ENCODE results near the gene CAT.

- TF ChIP-seq, protein P1, sequence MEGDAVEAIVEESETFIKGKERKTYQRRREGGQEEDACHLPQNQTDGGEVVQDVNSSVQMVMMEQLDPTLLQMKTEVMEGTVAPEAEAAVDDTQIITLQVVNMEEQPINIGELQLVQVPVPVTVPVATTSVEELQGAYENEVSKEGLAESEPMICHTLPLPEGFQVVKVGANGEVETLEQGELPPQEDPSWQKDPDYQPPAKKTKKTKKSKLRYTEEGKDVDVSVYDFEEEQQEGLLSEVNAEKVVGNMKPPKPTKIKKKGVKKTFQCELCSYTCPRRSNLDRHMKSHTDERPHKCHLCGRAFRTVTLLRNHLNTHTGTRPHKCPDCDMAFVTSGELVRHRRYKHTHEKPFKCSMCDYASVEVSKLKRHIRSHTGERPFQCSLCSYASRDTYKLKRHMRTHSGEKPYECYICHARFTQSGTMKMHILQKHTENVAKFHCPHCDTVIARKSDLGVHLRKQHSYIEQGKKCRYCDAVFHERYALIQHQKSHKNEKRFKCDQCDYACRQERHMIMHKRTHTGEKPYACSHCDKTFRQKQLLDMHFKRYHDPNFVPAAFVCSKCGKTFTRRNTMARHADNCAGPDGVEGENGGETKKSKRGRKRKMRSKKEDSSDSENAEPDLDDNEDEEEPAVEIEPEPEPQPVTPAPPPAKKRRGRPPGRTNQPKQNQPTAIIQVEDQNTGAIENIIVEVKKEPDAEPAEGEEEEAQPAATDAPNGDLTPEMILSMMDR (IDR thresholded peaks at IDR 0.05): no peak
- TF ChIP-seq CHD2 (IDR thresholded peaks at IDR 0.05; ENCODE audit: low read length, partially characterized antibody) (no peak), RCOR1 (IDR thresholded peaks at IDR 0.05; ENCODE audit: low read length) (no peak), GABPA (IDR thresholded peaks at IDR 0.05; ENCODE audit: low read depth) (no peak), TAF1 (IDR thresholded peaks at IDR 0.05; ENCODE audit: borderline replicate concordance, low read depth, low read length) (no peak), NFIC (IDR thresholded peaks at IDR 0.05; ENCODE audit: borderline replicate concordance) (no peak)
- TF ChIP-seq, protein P2, sequence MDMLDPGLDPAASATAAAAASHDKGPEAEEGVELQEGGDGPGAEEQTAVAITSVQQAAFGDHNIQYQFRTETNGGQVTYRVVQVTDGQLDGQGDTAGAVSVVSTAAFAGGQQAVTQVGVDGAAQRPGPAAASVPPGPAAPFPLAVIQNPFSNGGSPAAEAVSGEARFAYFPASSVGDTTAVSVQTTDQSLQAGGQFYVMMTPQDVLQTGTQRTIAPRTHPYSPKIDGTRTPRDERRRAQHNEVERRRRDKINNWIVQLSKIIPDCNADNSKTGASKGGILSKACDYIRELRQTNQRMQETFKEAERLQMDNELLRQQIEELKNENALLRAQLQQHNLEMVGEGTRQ (IDR thresholded peaks at IDR 0.05; ENCODE audit: borderline replicate concordance, low read depth, low read length): no peak
- TF ChIP-seq, protein P3, sequence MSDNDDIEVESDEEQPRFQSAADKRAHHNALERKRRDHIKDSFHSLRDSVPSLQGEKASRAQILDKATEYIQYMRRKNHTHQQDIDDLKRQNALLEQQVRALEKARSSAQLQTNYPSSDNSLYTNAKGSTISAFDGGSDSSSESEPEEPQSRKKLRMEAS (IDR thresholded peaks at IDR 0.05; ENCODE audit: low read depth): no peak
- TF ChIP-seq, protein P4, sequence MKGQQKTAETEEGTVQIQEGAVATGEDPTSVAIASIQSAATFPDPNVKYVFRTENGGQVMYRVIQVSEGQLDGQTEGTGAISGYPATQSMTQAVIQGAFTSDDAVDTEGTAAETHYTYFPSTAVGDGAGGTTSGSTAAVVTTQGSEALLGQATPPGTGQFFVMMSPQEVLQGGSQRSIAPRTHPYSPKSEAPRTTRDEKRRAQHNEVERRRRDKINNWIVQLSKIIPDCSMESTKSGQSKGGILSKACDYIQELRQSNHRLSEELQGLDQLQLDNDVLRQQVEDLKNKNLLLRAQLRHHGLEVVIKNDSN (IDR thresholded peaks at IDR 0.05; ENCODE audit: borderline replicate concordance, low read depth): no peak
Measured at GRCh38 chr11:34516247-34517040, 77.7 kb downstream of the CAT start.
